Parathyroid adenoma (tissue), 2 donors: ENCODE measurements around the gene PGPEP1.

Experiments
- H2AFZ ChIP-seq: fragments of 300-600 bp; sonication (generic); one replicate; pipeline ENCODE4 v1.7.0; 2017; ENCODE audit warnings: antibody characterized with exemption, mild to moderate bottlenecking
- H3K27ac ChIP-seq: fragments of 300-600 bp; sonication (generic); one replicate; pipeline ENCODE4 v1.7.0; 2017
- H3K27me3 ChIP-seq: fragments of 300-600 bp; sonication (generic); one replicate; pipeline ENCODE4 v1.7.0; 2017; ENCODE audit warnings: low read length; ENCODE audit not compliant: control insufficient read depth, insufficient read depth
- H3K36me3 ChIP-seq: fragments of 300-600 bp; sonication (generic); one replicate; pipeline ENCODE4 v1.7.0; 2017; ENCODE audit warnings: low read length; ENCODE audit not compliant: control insufficient read depth, insufficient read depth
- H3K4me1 ChIP-seq: fragments of 300-600 bp; sonication (generic); one replicate; pipeline ENCODE4 v1.7.0; 2017; ENCODE audit warnings: control low read depth
- H3K4me2 ChIP-seq: fragments of 300-600 bp; sonication (generic); one replicate; pipeline ENCODE4 v1.7.0; 2017; ENCODE audit warnings: low read length
- H3K4me3 ChIP-seq: fragments of 300-600 bp; sonication (generic); one replicate; pipeline ENCODE4 v1.7.0; 2017; ENCODE audit warnings: low read depth, low read length
- H3K79me2 ChIP-seq: fragments of 300-600 bp; sonication (generic); one replicate; pipeline ENCODE4 v1.7.0; 2017; ENCODE audit warnings: control low read depth
- H3K9ac ChIP-seq: fragments of 300-600 bp; sonication (generic); one replicate; pipeline ENCODE4 v1.7.0; 2017; ENCODE audit warnings: mild to moderate bottlenecking
- H3K9me3 ChIP-seq: fragments of 300-600 bp; sonication (generic); one replicate; pipeline ENCODE4 v1.7.0; 2017; ENCODE audit warnings: low read length; ENCODE audit not compliant: control insufficient read depth
- TF ChIP-seq, protein P1 (sequence below): fragments of 300-600 bp; sonication (generic); IDR thresholded peaks from one replicate; pipeline ENCODE4 v1.7.0; 2017; ENCODE audit warnings: antibody characterized with exemption, mild to moderate bottlenecking
- donor health status: primary hyperparathyroidism.

PGPEP1 gene

DNA sequence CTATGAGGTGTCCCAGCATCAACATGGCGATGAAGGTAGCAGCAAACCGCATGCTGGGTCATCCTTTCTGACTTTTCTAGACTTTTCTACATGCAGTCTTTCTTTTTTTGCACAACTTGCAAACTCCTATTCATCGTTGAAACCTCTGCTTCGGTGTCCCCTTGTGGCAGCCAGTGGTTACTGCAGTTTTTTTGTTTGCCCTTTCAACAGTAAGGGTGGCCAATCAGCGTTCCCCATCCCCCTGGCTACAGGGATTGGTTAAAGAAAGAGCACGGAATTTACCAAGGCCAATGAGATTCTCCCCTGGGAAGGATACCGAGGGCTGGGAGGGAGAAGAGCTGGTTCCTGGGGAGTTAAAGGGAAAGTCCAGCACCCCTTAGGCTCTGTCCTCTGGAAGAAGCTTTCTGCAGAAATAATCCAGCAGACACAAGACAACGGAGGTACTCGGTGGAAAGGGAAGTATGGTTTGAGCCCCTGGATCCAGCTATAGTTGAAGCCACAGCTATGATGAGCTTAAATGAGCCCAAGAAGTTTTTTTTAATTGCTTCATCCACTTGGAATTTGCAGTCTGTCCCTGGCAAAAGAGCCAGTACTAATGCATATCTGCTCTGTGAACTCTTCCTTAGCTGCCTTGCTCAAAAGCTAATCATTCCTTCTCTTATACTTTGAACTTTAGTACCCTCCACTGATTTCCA lies 11.9 kb upstream of the PGPEP1 start:
- Histone ChIP-seq H3K36me3 (no peaks in the 10 kb centered on the region), H3K79me2 (no peaks in the 10 kb centered on the region), H2AFZ (peak overlapping the region; percentile 77), H3K4me2 (peak overlapping the region; percentile 47), H3K27ac (peak overlapping the region; percentile 66), H3K4me3 (peak overlapping the region; percentile 44), H3K9ac (no peak overlapping the region), H3K4me1 (peaks cover 17% of the 10 kb centered on the region), H3K27me3 (no peaks in the 10 kb centered on the region), H3K9me3 (no peaks in the 10 kb centered on the region)
- TF ChIP-seq, protein P1, sequence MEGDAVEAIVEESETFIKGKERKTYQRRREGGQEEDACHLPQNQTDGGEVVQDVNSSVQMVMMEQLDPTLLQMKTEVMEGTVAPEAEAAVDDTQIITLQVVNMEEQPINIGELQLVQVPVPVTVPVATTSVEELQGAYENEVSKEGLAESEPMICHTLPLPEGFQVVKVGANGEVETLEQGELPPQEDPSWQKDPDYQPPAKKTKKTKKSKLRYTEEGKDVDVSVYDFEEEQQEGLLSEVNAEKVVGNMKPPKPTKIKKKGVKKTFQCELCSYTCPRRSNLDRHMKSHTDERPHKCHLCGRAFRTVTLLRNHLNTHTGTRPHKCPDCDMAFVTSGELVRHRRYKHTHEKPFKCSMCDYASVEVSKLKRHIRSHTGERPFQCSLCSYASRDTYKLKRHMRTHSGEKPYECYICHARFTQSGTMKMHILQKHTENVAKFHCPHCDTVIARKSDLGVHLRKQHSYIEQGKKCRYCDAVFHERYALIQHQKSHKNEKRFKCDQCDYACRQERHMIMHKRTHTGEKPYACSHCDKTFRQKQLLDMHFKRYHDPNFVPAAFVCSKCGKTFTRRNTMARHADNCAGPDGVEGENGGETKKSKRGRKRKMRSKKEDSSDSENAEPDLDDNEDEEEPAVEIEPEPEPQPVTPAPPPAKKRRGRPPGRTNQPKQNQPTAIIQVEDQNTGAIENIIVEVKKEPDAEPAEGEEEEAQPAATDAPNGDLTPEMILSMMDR = peak; percentile 97

DNA sequence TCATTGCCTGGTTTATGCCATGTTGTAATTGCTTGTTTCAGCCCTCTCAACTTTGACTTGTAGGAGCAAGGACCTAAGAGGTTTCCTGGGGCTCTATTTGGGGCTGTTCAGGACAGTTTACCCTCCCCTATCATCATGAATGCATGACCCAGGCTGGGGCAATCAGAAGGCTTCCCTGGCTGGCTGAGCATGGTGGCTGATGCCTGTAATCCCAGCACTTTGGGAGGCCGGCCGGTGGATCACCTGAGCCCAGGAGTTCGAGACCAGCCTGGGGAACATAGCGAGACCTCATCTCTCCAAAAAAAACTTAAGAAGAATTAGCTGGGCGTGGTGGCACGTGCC lies 11.4 kb upstream of the PGPEP1 start:
- Histone ChIP-seq H3K27ac (peak overlapping the region; percentile 66), H3K79me2 (no peaks in the 10 kb centered on the region)

DNA sequence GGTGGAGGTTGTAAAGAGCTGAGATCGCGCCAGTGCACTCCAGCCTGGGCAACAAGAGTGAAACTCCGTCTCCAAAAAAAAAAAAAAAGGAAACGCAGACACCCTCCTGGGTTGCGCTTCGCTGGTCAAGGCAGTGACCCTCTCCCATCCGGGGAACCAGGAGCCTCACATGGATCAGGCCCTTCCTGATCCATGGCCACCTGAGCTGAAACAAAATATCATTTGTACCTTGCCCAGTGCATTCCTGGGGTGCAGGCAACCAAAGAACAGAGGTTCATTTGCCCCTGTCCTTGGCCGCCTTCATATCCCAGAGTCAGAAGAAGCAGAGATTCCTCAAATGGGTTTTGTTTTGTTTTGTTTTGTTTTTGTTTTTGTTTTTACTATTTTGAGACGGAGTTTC lies 9.5 kb upstream of the PGPEP1 start:
- H3K4me2 ChIP-seq = peak overlapping the region; percentile 13
- peaks cover 23% of the 10 kb centered on the region for H3K4me1 ChIP-seq
- H3K9ac ChIP-seq = no peak overlapping the region
- H3K27ac ChIP-seq = no peak overlapping the region
- H3K79me2 ChIP-seq = no peaks in the 10 kb centered on the region
- no peaks in the 10 kb centered on the region for H3K36me3 ChIP-seq
- TF ChIP-seq, protein P1 = no peak
- no peaks in the 10 kb centered on the region for H3K27me3 ChIP-seq
- H3K4me3 ChIP-seq = no peak overlapping the region
- peak overlapping the region; percentile 61 for H2AFZ ChIP-seq
- no peaks in the 10 kb centered on the region for H3K9me3 ChIP-seq

More for the DNA sequence above, 11.4 kb upstream of the PGPEP1 start:
- peak overlapping the region; percentile 47 for H3K4me2 ChIP-seq
- no peak overlapping the region for H3K9ac ChIP-seq
- no peaks in the 10 kb centered on the region for H3K27me3 ChIP-seq
- H3K4me3 ChIP-seq = peak overlapping the region; percentile 44
- no peaks in the 10 kb centered on the region for H3K9me3 ChIP-seq
- peak overlapping the region; percentile 77 for H2AFZ ChIP-seq
- TF ChIP-seq, protein P1 = no peak
- peaks cover 19% of the 10 kb centered on the region for H3K4me1 ChIP-seq
- no peaks in the 10 kb centered on the region for H3K36me3 ChIP-seq

DNA sequence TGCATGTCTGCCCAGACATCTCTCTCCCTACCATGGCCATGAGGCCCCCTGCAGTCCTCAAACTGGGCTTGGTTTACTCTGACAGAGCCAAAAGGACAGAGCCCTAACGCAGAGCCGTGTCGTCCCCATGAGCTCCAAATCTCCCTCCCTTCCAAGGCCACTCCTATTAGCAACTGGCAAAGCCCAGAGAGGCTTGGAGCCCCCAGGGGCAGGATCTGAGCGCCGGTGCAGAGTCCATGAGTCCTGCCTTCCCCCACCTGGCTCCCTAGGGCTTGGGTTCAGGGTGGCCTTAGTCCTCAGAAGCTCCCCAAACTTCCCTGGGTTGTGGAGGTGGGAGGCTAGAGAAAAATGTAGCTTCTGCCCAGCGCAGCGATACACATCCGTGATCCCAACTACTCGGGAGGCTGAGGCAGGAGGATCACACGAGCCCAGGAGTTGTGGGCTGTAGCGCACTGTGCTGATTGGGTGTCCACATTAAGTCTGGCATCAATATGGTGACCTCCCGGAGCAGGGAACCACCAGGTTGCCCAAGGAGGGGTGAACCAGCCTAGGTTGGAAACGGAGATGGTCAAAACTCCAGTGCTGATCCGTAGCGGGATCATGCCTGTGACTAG lies 7.4 kb upstream of the PGPEP1 start:
- peak overlapping the region; percentile 54 for H3K27ac ChIP-seq
- H3K9ac ChIP-seq = no peak overlapping the region
- H3K9me3 ChIP-seq = no peaks in the 10 kb centered on the region

More for the DNA sequence above, 7.4 kb upstream of the PGPEP1 start:
- Histone ChIP-seq H3K36me3 (no peaks in the 10 kb centered on the region), H2AFZ (no peak overlapping the region), H3K27me3 (no peaks in the 10 kb centered on the region), H3K4me1 (peaks cover 23% of the 10 kb centered on the region), H3K4me2 (no peak overlapping the region), H3K4me3 (no peak overlapping the region), H3K79me2 (no peaks in the 10 kb centered on the region)
- TF ChIP-seq, protein P1 = no peak
